ENCODE measurements around the gene SMPDL3B. TPM values are rescaled to one million over a fixed set of nuclear protein-coding genes. Genes with fewer than 3 reads are reported as not detected.

SMPDL3B gene
- polyA plus RNA-seq, 3 donors = 0.13 to 0.21 TPM; not detected in 1

- peaks cover 4 to 13% (median 9%) of the 10 kb centered on the region in 7 donors for H3K9me3 Mint-ChIP-seq
- H3K27ac ChIP-seq (ENCODE audit: low read depth in 1 of 2, low read length in 2 of 2) = peak overlapping the region in 1 of 2 donors; percentile 56
- no peak overlapping the region for H3K4me2 ChIP-seq (replicated peaks; ENCODE audit: extremely low read depth, low read length, poor library complexity, severe bottlenecking)
- no peak overlapping the region for H3K4me3 Mint-ChIP-seq
- no peak overlapping the region for H3K4me3 ChIP-seq (replicated peaks in 1 of 3; ENCODE audit: low read depth in 2 of 3, low read length in 3 of 3)
- no peaks in the 10 kb centered on the region for H3K27me3 ChIP-seq (ENCODE audit: control insufficient read depth in 2 of 2, insufficient read depth in 2 of 2, low read length in 2 of 2)
- H3K36me3 Mint-ChIP-seq = peaks cover 30 to 49% of the 10 kb centered on the region in 2 donors
- H3K27ac Mint-ChIP-seq = peak overlapping the region in 5 of 7 donors; percentile 32 to 69 (median 59)
- no peaks in the 10 kb centered on the region for H3K27me3 Mint-ChIP-seq (ENCODE audit: low read depth in 3 of 3)
- no peak for TF ChIP-seq CTCF (IDR thresholded peaks at IDR 0.05)
- WGBS (ENCODE audit: insufficient coverage) = no CpG with 5 or more reads among the region's 1 CpG
- peaks cover 69% of the 10 kb centered on the region for H3K79me2 ChIP-seq (ENCODE audit: insufficient read depth, low read length)
- DNase-seq = no peak
- no peaks in the 10 kb centered on the region for H4K20me1 ChIP-seq (ENCODE audit: insufficient read depth, low read length)
- peaks cover 0 to 8% of the 10 kb centered on the region in 2 donors for H3K9me3 ChIP-seq (replicated peaks in 1 of 2; ENCODE audit: control insufficient read depth in 1 of 2, insufficient read depth in 1 of 2, low read length in 2 of 2)
- H3K36me3 ChIP-seq (replicated peaks in 1 of 2; ENCODE audit: control insufficient read depth in 1 of 2, insufficient read depth in 2 of 2, low read length in 2 of 2) = peaks cover 39 to 54% of the 10 kb centered on the region in 2 donors
- intact Hi-C loops (cut with micrococcal nuclease) = no loop called here
- H3K4me1 Mint-ChIP-seq = peaks cover 17% of the 10 kb centered on the region
- no peak overlapping the region for H2AFZ ChIP-seq (ENCODE audit: insufficient read depth, low read depth, low read length, poor library complexity, severe bottlenecking)
- H3K4me1 ChIP-seq (ENCODE audit: control insufficient read depth in 1 of 2, insufficient read depth in 2 of 2, low read length in 2 of 2) = peaks cover 16 to 21% of the 10 kb centered on the region in 2 donors
- H3K9ac ChIP-seq (ENCODE audit: insufficient read depth, low read length, poor library complexity, severe bottlenecking) = no peak overlapping the region
Observed at GRCh38 chr1:27912429-27912828, 22.4 kb upstream of the SMPDL3B start.

- Histone ChIP-seq H3K4me2 (replicated peaks; ENCODE audit: extremely low read depth, low read length, poor library complexity, severe bottlenecking) (no peak overlapping the region), H3K9me3 (replicated peaks in 1 of 2; ENCODE audit: control insufficient read depth in 1 of 2, insufficient read depth in 1 of 2, low read length in 2 of 2) (peaks cover 0 to 8% of the 10 kb centered on the region in 2 donors), H2AFZ (ENCODE audit: insufficient read depth, low read depth, low read length, poor library complexity, severe bottlenecking) (peak overlapping the region; percentile 93), H4K20me1 (ENCODE audit: insufficient read depth, low read length) (no peaks in the 10 kb centered on the region), H3K4me3 (replicated peaks in 1 of 3; ENCODE audit: low read depth in 2 of 3, low read length in 3 of 3) (no peak overlapping the region), H3K27ac (ENCODE audit: low read depth in 1 of 2, low read length in 2 of 2) (peak overlapping the region; percentile 93 to 95), H3K9ac (ENCODE audit: insufficient read depth, low read length, poor library complexity, severe bottlenecking) (no peak overlapping the region), H3K36me3 (replicated peaks in 1 of 2; ENCODE audit: control insufficient read depth in 1 of 2, insufficient read depth in 2 of 2, low read length in 2 of 2) (peaks cover 20 to 27% of the 10 kb centered on the region in 2 donors), H3K79me2 (ENCODE audit: insufficient read depth, low read length) (peaks cover 42% of the 10 kb centered on the region), H3K27me3 (ENCODE audit: control insufficient read depth in 2 of 2, insufficient read depth in 2 of 2, low read length in 2 of 2) (no peaks in the 10 kb centered on the region), H3K4me1 (ENCODE audit: control insufficient read depth in 1 of 2, insufficient read depth in 2 of 2, low read length in 2 of 2) (peaks cover 16 to 21% of the 10 kb centered on the region in 2 donors)
- intact Hi-C loops (cut with micrococcal nuclease) = no loop called here
- Mint-ChIP-seq H3K27ac (peak overlapping the region; percentile 97 to 99 (median 98)), H3K9me3 (peaks cover 4 to 13% (median 9%) of the 10 kb centered on the region in 7 donors), H3K36me3 (peaks cover 9 to 24% of the 10 kb centered on the region in 2 donors), H3K4me1 (peaks cover 15% of the 10 kb centered on the region), H3K4me3 (peak overlapping the region in 1 of 2 donors; percentile 99), H3K27me3 (ENCODE audit: low read depth in 3 of 3) (peaks cover 0 to 3% (median 2%) of the 10 kb centered on the region in 3 donors)
- TF ChIP-seq CTCF (IDR thresholded peaks at IDR 0.05) = no peak
- no peak for DNase-seq
- WGBS (ENCODE audit: insufficient coverage) = 60% methylated on average over 1 of the region's 7 CpGs
Observed at GRCh38 chr1:27915082-27915575, 19.7 kb upstream of the SMPDL3B start.
